GM12891 (cell line): ENCODE results near the gene EML6.

Experiments used
- PAX5 ChIP-seq: IDR thresholded peaks from 2 replicates; pipeline ENCODE4 v1.6.1; 2011; ENCODE audit warnings: low read length, moderate library complexity, mild to moderate bottlenecking; ENCODE audit not compliant: insufficient read depth, severe bottlenecking
- POLR2A ChIP-seq: IDR thresholded peaks from 2 replicates; pipeline ENCODE4 v1.6.1; 2011; ENCODE audit warnings: low read depth, low read length, control low read depth
- POLR2AphosphoS5 ChIP-seq: IDR thresholded peaks from 2 replicates; pipeline ENCODE4 v1.6.1; 2011; ENCODE audit warnings: low read depth, low read length, control low read depth
- POU2F2 ChIP-seq: IDR thresholded peaks from 2 replicates; pipeline ENCODE4 v1.6.1; 2011; ENCODE audit warnings: low read depth, mild to moderate bottlenecking, control low read depth, low read length, moderate library complexity
- SPI1 ChIP-seq: IDR thresholded peaks from 2 replicates; pipeline ENCODE4 v1.6.1; 2011; ENCODE audit warnings: low read depth, low read length, control low read depth
- TAF1 ChIP-seq: IDR thresholded peaks from 2 replicates; pipeline ENCODE4 v1.6.1; 2011; ENCODE audit warnings: low read depth, low read length, control low read depth

- TF ChIP-seq POLR2A (no peak), POLR2AphosphoS5 (no peak), TAF1 (no peak), SPI1 (no peak), PAX5 (no peak), POU2F2 (no peak)
Observed at GRCh38 chr2:54878182-54878581, 154.7 kb downstream of the EML6 start.
